Suprapubic skin (tissue), 4 donors: Measurements from ENCODE around the gene HOXD3.

ENCODE experiments used
- POLR2A ChIP-seq, 2 donors: fragments of 450-650 bp; IDR thresholded peaks; one replicate each; pipeline ENCODE4 v1.6.1; 2017; ENCODE audit warnings: antibody characterized with exemption in 2 of 2, mild to moderate bottlenecking in 2 of 2, moderate library complexity in 2 of 2
- POLR2AphosphoS5 ChIP-seq, 3 donors: sonication (generic); formaldehyde crosslinking; IDR thresholded peaks; one replicate each; pipeline ENCODE4 v1.6.1; 2017; ENCODE audit warnings: antibody characterized with exemption in 3 of 3
- TF ChIP-seq, protein P1 (sequence below), 2 donors: fragments of 200-600 bp in 1 of 2; fragments of 450-650 bp in 1 of 2; sonication (generic) in 1 of 2; IDR thresholded peaks; one replicate each; pipeline ENCODE4 v1.5.1; 2016 to 2019; ENCODE audit warnings: antibody characterized with exemption in 2 of 2, mild to moderate bottlenecking in 1 of 2, moderate library complexity in 1 of 2

DNA sequence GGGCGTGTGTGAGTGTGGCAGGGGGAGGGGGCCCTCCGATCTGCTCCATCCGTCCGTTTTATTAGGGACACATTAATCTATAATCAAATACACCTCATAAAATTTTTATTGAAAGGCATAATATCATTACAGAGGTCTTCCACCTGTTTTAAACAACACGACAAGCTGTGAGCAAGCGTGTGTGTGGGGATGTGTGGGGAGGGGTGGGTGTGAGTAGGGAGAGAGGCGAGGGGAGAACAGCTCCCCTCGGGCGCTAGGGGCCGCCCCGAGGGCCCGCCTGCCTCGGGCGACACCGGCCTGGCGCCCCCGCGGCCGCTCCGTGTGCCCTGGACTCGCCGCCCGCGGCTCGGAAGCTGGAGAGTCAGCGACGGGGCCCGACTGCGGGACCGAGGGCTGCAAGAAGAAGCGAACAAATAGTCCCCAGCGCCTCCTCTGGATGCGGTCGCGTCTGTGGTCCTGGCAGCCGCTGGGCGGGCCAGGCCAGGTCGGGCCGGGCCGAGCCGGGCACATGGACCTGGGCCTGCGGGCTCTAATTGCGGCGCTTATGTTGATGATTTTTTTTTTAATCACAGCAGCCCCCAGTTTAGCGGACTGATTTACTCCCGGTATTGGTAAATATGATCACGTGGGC, 34.9 kb upstream of the HOXD3 start:
- TF ChIP-seq, protein P1, sequence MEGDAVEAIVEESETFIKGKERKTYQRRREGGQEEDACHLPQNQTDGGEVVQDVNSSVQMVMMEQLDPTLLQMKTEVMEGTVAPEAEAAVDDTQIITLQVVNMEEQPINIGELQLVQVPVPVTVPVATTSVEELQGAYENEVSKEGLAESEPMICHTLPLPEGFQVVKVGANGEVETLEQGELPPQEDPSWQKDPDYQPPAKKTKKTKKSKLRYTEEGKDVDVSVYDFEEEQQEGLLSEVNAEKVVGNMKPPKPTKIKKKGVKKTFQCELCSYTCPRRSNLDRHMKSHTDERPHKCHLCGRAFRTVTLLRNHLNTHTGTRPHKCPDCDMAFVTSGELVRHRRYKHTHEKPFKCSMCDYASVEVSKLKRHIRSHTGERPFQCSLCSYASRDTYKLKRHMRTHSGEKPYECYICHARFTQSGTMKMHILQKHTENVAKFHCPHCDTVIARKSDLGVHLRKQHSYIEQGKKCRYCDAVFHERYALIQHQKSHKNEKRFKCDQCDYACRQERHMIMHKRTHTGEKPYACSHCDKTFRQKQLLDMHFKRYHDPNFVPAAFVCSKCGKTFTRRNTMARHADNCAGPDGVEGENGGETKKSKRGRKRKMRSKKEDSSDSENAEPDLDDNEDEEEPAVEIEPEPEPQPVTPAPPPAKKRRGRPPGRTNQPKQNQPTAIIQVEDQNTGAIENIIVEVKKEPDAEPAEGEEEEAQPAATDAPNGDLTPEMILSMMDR (IDR thresholded peaks at IDR 0.05): no peak
- TF ChIP-seq POLR2A (IDR thresholded peaks at IDR 0.05) (no peak), POLR2AphosphoS5 (IDR thresholded peaks at IDR 0.05) (no peak)
